Progenitor cell of endocrine pancreas (in vitro differentiated cells): ENCODE results near the gene GOLGA7B. TPM values are rescaled to one million over a fixed set of nuclear protein-coding genes. Genes with fewer than 3 reads are reported as not detected.
"Not testable (repeated sequence)": the region's sequence is repeated elsewhere in the genome, so short reads cannot be mapped to it uniquely, and the experiment has no call there.

ENCODE experiments used
- DNase-seq: peaks from one replicate; pipeline ENCODE4 v3.0.0; 2021; ENCODE audit warnings: low spot score; ENCODE audit not compliant: unreplicated experiment
- H3K27ac Mint-ChIP-seq: 2 replicates; pipeline ENCODE4 v1.8.0; 2021; ENCODE audit warnings: mild to moderate bottlenecking, moderate library complexity, mixed read lengths
- H3K27me3 Mint-ChIP-seq: 2 replicates; pipeline ENCODE4 v1.8.0; 2021; ENCODE audit warnings: mixed read lengths
- H3K36me3 Mint-ChIP-seq: 2 replicates; pipeline ENCODE4 v1.8.0; 2022; ENCODE audit warnings: mixed read lengths; ENCODE audit not compliant: insufficient read depth
- H3K4me1 Mint-ChIP-seq: 2 replicates; pipeline ENCODE4 v1.8.0; 2021; ENCODE audit warnings: low read depth, mixed read lengths
- H3K4me3 Mint-ChIP-seq: 2 replicates; pipeline ENCODE4 v1.8.0; 2021; ENCODE audit warnings: low read depth, mild to moderate bottlenecking, moderate library complexity, mixed read lengths
- H3K9me3 Mint-ChIP-seq: 2 replicates; pipeline ENCODE4 v1.8.0; 2021; ENCODE audit warnings: low read depth, mixed read lengths
- total RNA-seq: library from RNA; stranded (reverse); gene quantifications from 2 replicates; pipeline ENCODE4 v1.2.1, GENCODE V29; 2021
- TF ChIP-seq, protein P1 (sequence below): fragments of 200-600 bp; sonication (generic); IDR thresholded peaks from one replicate; pipeline ENCODE4 v1.5.0; 2021; ENCODE audit warnings: antibody characterized with exemption, mild to moderate bottlenecking; ENCODE audit not compliant: unreplicated experiment

The GOLGA7B gene
- total RNA-seq, 1 donor from 2014 or later, result 1.4 TPM

GRCh38 chr10:97830064-97830463, 19.6 kb upstream of the GOLGA7B start:
- Mint-ChIP-seq H3K27me3 (peaks cover 26% of the 10 kb centered on the region), H3K4me3 (no peak overlapping the region)

DNA sequence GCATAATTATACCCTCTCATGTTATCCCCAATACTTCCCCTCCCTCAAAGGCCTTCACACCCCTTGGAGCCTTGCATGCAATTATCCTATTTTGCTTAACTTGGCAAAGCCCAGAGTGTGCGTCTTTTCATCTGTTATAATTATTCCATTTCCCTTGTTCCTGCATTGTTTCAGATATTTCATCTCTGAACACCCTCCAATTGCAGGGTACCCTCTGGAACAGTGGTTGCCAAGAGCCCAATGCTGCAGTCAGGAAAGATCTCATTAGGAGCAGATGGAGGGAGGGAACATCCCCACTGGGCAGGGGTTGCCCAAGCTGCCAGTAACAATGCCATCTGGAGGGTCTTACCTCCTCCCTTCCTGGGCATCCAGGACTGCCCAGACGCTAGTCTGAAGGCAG, 18.4 kb upstream of the GOLGA7B start:
- DNase-seq, result no peak
- Mint-ChIP-seq H3K36me3 (no peaks in the 10 kb centered on the region), H3K4me3 (no peak overlapping the region), H3K27me3 (peaks cover 22% of the 10 kb centered on the region), H3K27ac (no peak overlapping the region), H3K9me3 (peaks cover 2% of the 10 kb centered on the region), H3K4me1 (no peaks in the 10 kb centered on the region)
- TF ChIP-seq, protein P1, sequence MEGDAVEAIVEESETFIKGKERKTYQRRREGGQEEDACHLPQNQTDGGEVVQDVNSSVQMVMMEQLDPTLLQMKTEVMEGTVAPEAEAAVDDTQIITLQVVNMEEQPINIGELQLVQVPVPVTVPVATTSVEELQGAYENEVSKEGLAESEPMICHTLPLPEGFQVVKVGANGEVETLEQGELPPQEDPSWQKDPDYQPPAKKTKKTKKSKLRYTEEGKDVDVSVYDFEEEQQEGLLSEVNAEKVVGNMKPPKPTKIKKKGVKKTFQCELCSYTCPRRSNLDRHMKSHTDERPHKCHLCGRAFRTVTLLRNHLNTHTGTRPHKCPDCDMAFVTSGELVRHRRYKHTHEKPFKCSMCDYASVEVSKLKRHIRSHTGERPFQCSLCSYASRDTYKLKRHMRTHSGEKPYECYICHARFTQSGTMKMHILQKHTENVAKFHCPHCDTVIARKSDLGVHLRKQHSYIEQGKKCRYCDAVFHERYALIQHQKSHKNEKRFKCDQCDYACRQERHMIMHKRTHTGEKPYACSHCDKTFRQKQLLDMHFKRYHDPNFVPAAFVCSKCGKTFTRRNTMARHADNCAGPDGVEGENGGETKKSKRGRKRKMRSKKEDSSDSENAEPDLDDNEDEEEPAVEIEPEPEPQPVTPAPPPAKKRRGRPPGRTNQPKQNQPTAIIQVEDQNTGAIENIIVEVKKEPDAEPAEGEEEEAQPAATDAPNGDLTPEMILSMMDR, result no peak

More at GRCh38 chr10:97830064-97830463, 19.6 kb upstream of the GOLGA7B start:
- Mint-ChIP-seq H3K36me3 (no peaks in the 10 kb centered on the region), H3K4me1 (no peaks in the 10 kb centered on the region), H3K9me3 (no peaks in the 10 kb centered on the region), H3K27ac (no peak overlapping the region)
- no peak for DNase-seq
- TF ChIP-seq, protein P1, result no peak

GRCh38 chr10:97836446-97836845, 13.2 kb upstream of the GOLGA7B start:
- peaks cover 24% of the 10 kb centered on the region for H3K27me3 Mint-ChIP-seq

DNA sequence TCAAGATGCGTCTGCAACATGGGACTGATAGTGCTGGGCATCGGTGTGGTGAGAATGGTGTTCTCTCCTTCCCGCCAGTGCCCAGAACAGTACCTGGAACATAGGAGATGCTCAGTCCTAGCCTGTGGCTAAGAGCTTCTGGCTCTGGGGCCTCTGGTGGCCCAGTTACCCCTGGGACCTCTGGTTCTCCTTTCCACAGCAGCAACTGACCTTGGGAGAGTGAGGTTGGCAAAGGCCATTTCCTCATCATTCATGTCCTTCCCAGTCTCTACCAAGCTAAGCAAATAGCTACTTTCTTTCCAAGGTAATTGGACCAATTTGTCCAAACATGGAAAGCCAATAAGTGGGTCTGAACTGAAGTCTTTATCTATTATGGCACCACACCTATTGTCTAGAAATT, 11.6 kb upstream of the GOLGA7B start:
- H3K27ac Mint-ChIP-seq, result no peak overlapping the region
- peaks cover 19% of the 10 kb centered on the region for H3K27me3 Mint-ChIP-seq
- H3K36me3 Mint-ChIP-seq, result no peaks in the 10 kb centered on the region
- H3K9me3 Mint-ChIP-seq, result peaks cover 5% of the 10 kb centered on the region
- no peak for DNase-seq
- no peak overlapping the region for H3K4me3 Mint-ChIP-seq
- no peaks in the 10 kb centered on the region for H3K4me1 Mint-ChIP-seq
- TF ChIP-seq, protein P1, result no peak

More at GRCh38 chr10:97836446-97836845, 13.2 kb upstream of the GOLGA7B start:
- H3K27ac Mint-ChIP-seq, result no peak overlapping the region
- no peaks in the 10 kb centered on the region for H3K36me3 Mint-ChIP-seq
- H3K4me1 Mint-ChIP-seq, result no peaks in the 10 kb centered on the region
- no peak for DNase-seq
- no peak overlapping the region for H3K4me3 Mint-ChIP-seq
- H3K9me3 Mint-ChIP-seq, result peaks cover 5% of the 10 kb centered on the region
- TF ChIP-seq, protein P1, result no peak

DNA sequence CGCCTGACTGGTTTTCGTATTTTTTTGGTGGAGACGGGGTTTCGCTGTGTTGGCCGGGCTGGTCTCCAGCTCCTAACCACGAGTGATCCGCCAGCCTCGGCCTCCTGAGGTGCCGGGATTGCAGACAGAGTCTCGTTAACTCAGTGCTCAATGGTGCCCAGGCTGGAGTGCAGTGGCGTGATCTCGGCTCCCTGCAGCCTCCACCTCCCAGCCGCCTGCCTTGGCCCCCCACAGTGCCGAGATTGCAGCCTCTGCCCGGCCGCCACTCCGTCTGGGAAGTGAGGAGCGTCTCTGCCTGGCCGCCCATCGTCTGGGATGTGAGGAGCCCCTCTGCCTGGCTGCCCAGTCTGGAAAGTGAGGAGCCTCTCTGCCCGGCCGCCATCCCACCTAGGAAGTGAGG, 8.5 kb upstream of the GOLGA7B start:
- H3K27ac Mint-ChIP-seq, H3K27me3 Mint-ChIP-seq, H3K36me3 Mint-ChIP-seq, H3K9me3 Mint-ChIP-seq, DNase-seq, H3K4me3 Mint-ChIP-seq, H3K4me1 Mint-ChIP-seq: not testable (repeated sequence)

DNA sequence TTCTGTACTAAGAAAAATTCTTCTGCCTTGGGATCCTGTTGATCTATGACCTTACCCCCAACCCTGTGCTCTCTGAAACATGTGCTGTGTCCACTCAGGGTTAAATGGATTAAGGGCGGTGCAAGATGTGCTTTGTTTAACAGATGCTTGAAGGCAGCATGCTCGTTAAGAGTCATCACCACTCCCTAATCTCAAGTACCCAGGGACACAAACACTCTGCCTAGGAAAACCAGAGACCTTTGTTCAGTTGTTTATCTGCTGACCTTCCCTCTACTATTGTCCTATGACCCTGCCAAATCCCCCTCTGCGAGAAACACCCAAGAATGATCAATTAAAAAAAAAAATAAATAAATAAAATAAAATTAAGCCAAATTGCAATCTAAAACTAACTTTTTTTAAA, 7.5 kb upstream of the GOLGA7B start:
- not testable (repeated sequence) for H3K27ac Mint-ChIP-seq, DNase-seq, H3K4me3 Mint-ChIP-seq, H3K9me3 Mint-ChIP-seq, H3K36me3 Mint-ChIP-seq, H3K4me1 Mint-ChIP-seq, H3K27me3 Mint-ChIP-seq
